Ureter (tissue), 1 donor: ENCODE measurements around the gene CEACAM6. TPM values are rescaled to one million over a fixed set of nuclear protein-coding genes. Genes with fewer than 3 reads are reported as not detected.
A peak's percentile ranks its signal among the peaks of the same experiment; 100 is the strongest.
"Not testable (repeated sequence)": the region's sequence is repeated elsewhere in the genome, so short reads cannot be mapped to it uniquely, and the experiment has no call there.

Source experiments
- DNase-seq: peaks from one replicate; pipeline ENCODE4 v3.0.0-alpha.2; 2020; ENCODE audit warnings: low spot score
- total RNA-seq: library from RNA; stranded (reverse); gene quantifications from one replicate; pipeline ENCODE4 v1.2.4, GENCODE V29; 2023
- donor health status: DM: yes; HTN: yes; CAD: no.

Gene CEACAM6
- total RNA-seq, 1 donor from 2014 or later, result 0.86 TPM

- DNase-seq, result peak; percentile 56
Observed at GRCh38 chr19:41746593-41747227, 8.6 kb upstream of the CEACAM6 start.

- DNase-seq, result no peak
Observed at GRCh38 chr19:41748012-41748411, 7.3 kb upstream of the CEACAM6 start.

- not testable (repeated sequence) for DNase-seq
Observed at GRCh38 chr19:41750248-41751134, 4.8 kb upstream of the CEACAM6 start.

GRCh38 chr19:41753159-41753558 is 2.2 kb upstream of the CEACAM6 start:
- peak; percentile 51 for DNase-seq

GRCh38 chr19:41753936-41754529 is 1.3 kb upstream of the CEACAM6 start:
- peak; percentile 53 for DNase-seq

- DNase-seq, result no peak
Observed at GRCh38 chr19:41758846-41759245, 3.5 kb downstream of the CEACAM6 start.

GRCh38 chr19:41767115-41767514 is 11.8 kb downstream of the CEACAM6 start:
- no peak for DNase-seq

- DNase-seq, result not testable (repeated sequence)
Observed at GRCh38 chr19:41768105-41768504, 12.8 kb downstream of the CEACAM6 start.

GRCh38 chr19:41769608-41770007 is 14.3 kb downstream of the CEACAM6 start:
- no peak for DNase-seq

- DNase-seq, result no peak
Observed at GRCh38 chr19:41771410-41771809, 16.1 kb downstream of the CEACAM6 start.

GRCh38 chr19:41774515-41774980 is 19.2 kb downstream of the CEACAM6 start:
- no peak for DNase-seq

- no peak for DNase-seq
Observed at GRCh38 chr19:41776700-41777099, 21.4 kb downstream of the CEACAM6 start.

GRCh38 chr19:41783612-41784011 is 28.3 kb downstream of the CEACAM6 start:
- DNase-seq, result no peak

- DNase-seq, result no peak
Observed at GRCh38 chr19:41784312-41784711, 29.0 kb downstream of the CEACAM6 start.

GRCh38 chr19:41784743-41785142 is 29.4 kb downstream of the CEACAM6 start:
- DNase-seq, result no peak

GRCh38 chr19:41785653-41786052 is 30.3 kb downstream of the CEACAM6 start:
- DNase-seq, result peak; percentile 66

- DNase-seq, result no peak
Observed at GRCh38 chr19:41787055-41787454, 31.7 kb downstream of the CEACAM6 start.

GRCh38 chr19:41788518-41788917 is 33.2 kb downstream of the CEACAM6 start:
- DNase-seq, result not testable (repeated sequence)

GRCh38 chr19:41789053-41789452 is 33.7 kb downstream of the CEACAM6 start:
- DNase-seq, result not testable (repeated sequence)

- DNase-seq, result no peak
Observed at GRCh38 chr19:41792513-41793413, 37.4 kb downstream of the CEACAM6 start.

GRCh38 chr19:41793414-41793727 is 38.0 kb downstream of the CEACAM6 start:
- DNase-seq, result no peak

- DNase-seq, result no peak
Observed at GRCh38 chr19:41795031-41795461, 39.7 kb downstream of the CEACAM6 start.
